Adrenal gland (tissue), 12 donors: ENCODE results near the gene GHRH. TPM values are rescaled to one million over a fixed set of nuclear protein-coding genes. Genes with fewer than 3 reads are reported as not detected.

Experiments
- DNase-seq, 7 donors: peaks; one replicate each; pipeline ENCODE4 v3.0.0-alpha.2; 2019 to 2020
- H3K27ac ChIP-seq, 5 donors: fragments of 200-600 bp; sonication (generic) in 4 of 5; 1 replicate in 3 of 5; 2 replicates in 2 of 5; pipeline versions ENCODE4 v1.5.1 to v1.8.0; 2016 to 2020; ENCODE audit warnings: mild to moderate bottlenecking in 1 of 5
- H3K27me3 ChIP-seq: fragments of 200-600 bp; 2 replicates; pipeline ENCODE4 v1.8.0; 2021
- H3K36me3 ChIP-seq, 2 donors: fragments of 200-600 bp; replicated peaks in 1 of 2; 1 replicate in 1 of 2; 2 replicates in 1 of 2; pipeline versions ENCODE4 v1.5.1 to v1.8.0; 2018 to 2022
- H3K4me1 ChIP-seq, 2 donors: fragments of 200-600 bp; replicated peaks in 1 of 2; 1 replicate in 1 of 2; 2 replicates in 1 of 2; pipeline versions ENCODE4 v1.5.1 to v1.8.0; 2018 to 2021
- H3K4me3 ChIP-seq, 4 donors: fragments of 200-600 bp; sonication (generic) in 3 of 4; one replicate each; pipeline ENCODE4 v1.5.1; 2016 to 2018
- H3K9me3 ChIP-seq, 3 donors: fragments of 200-600 bp; sonication (generic) in 1 of 3; replicated peaks in 1 of 3; 1 replicate in 2 of 3; 2 replicates in 1 of 3; pipeline versions ENCODE4 v1.5.1 to v1.8.0; 2016 to 2021
- POLR2A ChIP-seq, 2 donors: fragments of 450-650 bp; IDR thresholded peaks; one replicate each; pipeline ENCODE4 v1.6.1; 2017; ENCODE audit warnings: antibody characterized with exemption in 2 of 2, mild to moderate bottlenecking in 2 of 2, moderate library complexity in 1 of 2
- WGBS, 4 donors: extraction: QIAGEN DNeasy Blood & Tissue Kit in 2 of 4; methylation state at CpG; one replicate each; pipeline versions ENCODE4 v1.1.5 to v1.1.7; 2013 to 2017; 5-methylcytosine and 5-hydroxymethylcytosine counted together
- intact Hi-C, 2 donors: fragments of 100-400 bp; cut with DNase I; formaldehyde crosslinking; loops; one replicate each; pipeline versions ENCODE4 v1.14.1 to v1.15.0; 2022 to 2023
- polyA plus RNA-seq, 3 donors: library from polyadenylated mRNA; stranded (reverse); fragments of 200-250 nt in 2 of 3; fragments of 350-450 nt in 1 of 3; fragmentation: Illumina TruSeq in 1 of 3; extraction: RNeasy Lipid Tissue Mini Kit (QIAGEN cat#74804) in 1 of 3; gene quantifications; one replicate each; pipeline ENCODE4 v1.2.3, GENCODE V29; 2013 to 2014
- total RNA-seq, 9 donors: library from RNA; depleted of rRNA in 4 of 9; stranded (reverse); fragments of >200 nt in 4 of 9; fragments of 120-200 nt in 1 of 9; fragmentation: NEBNext Ultra II Directional in 1 of 9; extraction: Animal tissue kit (Norgen Biotek cat#: 25700) in 1 of 9; gene quantifications; one replicate each; pipeline versions ENCODE4 v1.1.0 to v1.2.4, GENCODE V29; 2013 to 2023
- TF ChIP-seq, protein P1 (sequence below), 6 experiments: fragments of 450-650 bp in 4 of 6; fragments of 200-600 bp in 2 of 6; sonication (generic) in 1 of 6; IDR thresholded peaks; 1 replicate in 5 of 6; 2 replicates in 1 of 6; pipeline versions ENCODE4 v1.5.1 to v1.8.0; 2016 to 2021; ENCODE audit warnings: antibody characterized with exemption in 6 of 6, mild to moderate bottlenecking in 2 of 6, moderate library complexity in 1 of 6
- donor health status: healthy with polysubstance abuse.
- donor health status: Bipolar disorder and iron deficiency.
- donor health status: DM: yes; HTN: yes; CAD: no.
- donor health status: DM: no; HTN: no; CAD: no.
- donor health status: DM: no; HTN: no; CAD: no.
- donor health status: DM: yes; HTN: yes; CAD: no.

Gene GHRH
- total and polyA plus RNA-seq, 12 donors, result 0.91 to 26.1 TPM; not detected in 10

DNA sequence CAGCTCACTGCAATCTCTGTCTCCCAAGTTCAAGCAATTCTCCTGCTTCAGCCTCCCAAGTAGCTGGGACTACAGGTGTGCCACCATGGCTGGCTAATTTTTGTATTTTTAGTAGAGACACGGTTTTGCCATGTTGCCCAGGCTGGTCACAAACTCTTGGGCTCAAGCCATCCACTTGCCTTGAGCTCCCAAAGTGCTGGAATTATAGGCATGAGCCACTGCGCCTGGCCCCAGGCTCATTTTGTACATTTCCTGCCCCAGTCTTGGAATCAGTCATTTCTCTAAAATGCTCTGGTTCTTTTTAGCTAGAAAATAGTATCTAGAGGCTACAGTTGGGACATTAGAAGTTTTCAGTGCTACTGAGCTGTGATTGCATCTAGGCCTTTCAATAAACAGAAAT is 41.4 kb upstream of the GHRH start:
- TF ChIP-seq POLR2A (IDR thresholded peaks at IDR 0.05), result no peak
- TF ChIP-seq, protein P1, sequence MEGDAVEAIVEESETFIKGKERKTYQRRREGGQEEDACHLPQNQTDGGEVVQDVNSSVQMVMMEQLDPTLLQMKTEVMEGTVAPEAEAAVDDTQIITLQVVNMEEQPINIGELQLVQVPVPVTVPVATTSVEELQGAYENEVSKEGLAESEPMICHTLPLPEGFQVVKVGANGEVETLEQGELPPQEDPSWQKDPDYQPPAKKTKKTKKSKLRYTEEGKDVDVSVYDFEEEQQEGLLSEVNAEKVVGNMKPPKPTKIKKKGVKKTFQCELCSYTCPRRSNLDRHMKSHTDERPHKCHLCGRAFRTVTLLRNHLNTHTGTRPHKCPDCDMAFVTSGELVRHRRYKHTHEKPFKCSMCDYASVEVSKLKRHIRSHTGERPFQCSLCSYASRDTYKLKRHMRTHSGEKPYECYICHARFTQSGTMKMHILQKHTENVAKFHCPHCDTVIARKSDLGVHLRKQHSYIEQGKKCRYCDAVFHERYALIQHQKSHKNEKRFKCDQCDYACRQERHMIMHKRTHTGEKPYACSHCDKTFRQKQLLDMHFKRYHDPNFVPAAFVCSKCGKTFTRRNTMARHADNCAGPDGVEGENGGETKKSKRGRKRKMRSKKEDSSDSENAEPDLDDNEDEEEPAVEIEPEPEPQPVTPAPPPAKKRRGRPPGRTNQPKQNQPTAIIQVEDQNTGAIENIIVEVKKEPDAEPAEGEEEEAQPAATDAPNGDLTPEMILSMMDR (IDR thresholded peaks at IDR 0.05), result no peak
- WGBS, 4 donors, result 79 to 92% (median 88%) methylated on average over 2 of the region's 2 CpGs
- H3K27ac ChIP-seq, result no peak overlapping the region
- no peaks in the 10 kb centered on the region for H3K27me3 ChIP-seq
- H3K9me3 ChIP-seq, result no peaks in the 10 kb centered on the region
- H3K4me3 ChIP-seq, result no peak overlapping the region
- peak in 1 of 7 donors; percentile 9 for DNase-seq
- no peaks in the 10 kb centered on the region for H3K4me1 ChIP-seq
- intact Hi-C loops, result no loop called here
- peaks cover 0 to 23% of the 10 kb centered on the region in 2 donors for H3K36me3 ChIP-seq

- Histone ChIP-seq H3K27ac (no peak overlapping the region), H3K4me3 (no peak overlapping the region), H3K27me3 (no peaks in the 10 kb centered on the region), H3K9me3 (no peaks in the 10 kb centered on the region), H3K4me1 (peaks cover 11 to 12% of the 10 kb centered on the region in 2 donors), H3K36me3 (peaks cover 0 to 23% of the 10 kb centered on the region in 2 donors)
- 95 to 98% (median 96%) methylated on average over 3 of the region's 3 CpGs for WGBS, 4 donors
- TF ChIP-seq POLR2A (IDR thresholded peaks at IDR 0.05), result no peak
- TF ChIP-seq, protein P1 (IDR thresholded peaks at IDR 0.05), result no peak
- DNase-seq, result peak in 1 of 7 donors; percentile 5
- intact Hi-C loops, result no loop called here
These were observed 39.9 kb upstream of the GHRH start for GRCh38 chr20:37301558-37301957.

DNA sequence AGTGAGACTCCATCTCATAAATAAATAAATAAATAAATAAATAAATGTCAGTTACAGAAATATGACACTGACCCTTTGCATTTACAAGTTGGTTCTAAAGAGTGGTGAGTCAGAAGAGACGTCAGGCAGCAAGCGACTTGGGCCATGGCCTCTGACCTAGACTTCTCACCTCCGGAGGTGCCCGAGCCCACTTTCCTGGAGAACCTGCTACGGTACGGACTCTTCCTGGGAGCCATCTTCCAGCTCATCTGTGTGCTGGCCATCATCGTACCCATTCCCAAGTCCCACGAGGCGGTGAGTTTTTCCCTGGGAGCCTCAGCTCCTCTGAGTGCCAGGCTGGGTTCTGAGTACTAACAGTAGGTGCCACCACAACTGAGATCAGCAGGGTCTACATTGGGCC is 39.5 kb upstream of the GHRH start:
- Histone ChIP-seq H3K4me3 (no peak overlapping the region), H3K27me3 (no peaks in the 10 kb centered on the region), H3K9me3 (no peaks in the 10 kb centered on the region), H3K4me1 (peaks cover 12 to 16% of the 10 kb centered on the region in 2 donors), H3K36me3 (peaks cover 0 to 23% of the 10 kb centered on the region in 2 donors), H3K27ac (no peak overlapping the region)
- WGBS, 4 donors, result 82 to 92% (median 88%) methylated on average over 9 of the region's 9 CpGs
- peak in 1 of 7 donors; percentile 35 for DNase-seq
- intact Hi-C loops, result no loop called here
- TF ChIP-seq, protein P1 (IDR thresholded peaks at IDR 0.05), result no peak
- TF ChIP-seq POLR2A (IDR thresholded peaks at IDR 0.05), result no peak

DNA sequence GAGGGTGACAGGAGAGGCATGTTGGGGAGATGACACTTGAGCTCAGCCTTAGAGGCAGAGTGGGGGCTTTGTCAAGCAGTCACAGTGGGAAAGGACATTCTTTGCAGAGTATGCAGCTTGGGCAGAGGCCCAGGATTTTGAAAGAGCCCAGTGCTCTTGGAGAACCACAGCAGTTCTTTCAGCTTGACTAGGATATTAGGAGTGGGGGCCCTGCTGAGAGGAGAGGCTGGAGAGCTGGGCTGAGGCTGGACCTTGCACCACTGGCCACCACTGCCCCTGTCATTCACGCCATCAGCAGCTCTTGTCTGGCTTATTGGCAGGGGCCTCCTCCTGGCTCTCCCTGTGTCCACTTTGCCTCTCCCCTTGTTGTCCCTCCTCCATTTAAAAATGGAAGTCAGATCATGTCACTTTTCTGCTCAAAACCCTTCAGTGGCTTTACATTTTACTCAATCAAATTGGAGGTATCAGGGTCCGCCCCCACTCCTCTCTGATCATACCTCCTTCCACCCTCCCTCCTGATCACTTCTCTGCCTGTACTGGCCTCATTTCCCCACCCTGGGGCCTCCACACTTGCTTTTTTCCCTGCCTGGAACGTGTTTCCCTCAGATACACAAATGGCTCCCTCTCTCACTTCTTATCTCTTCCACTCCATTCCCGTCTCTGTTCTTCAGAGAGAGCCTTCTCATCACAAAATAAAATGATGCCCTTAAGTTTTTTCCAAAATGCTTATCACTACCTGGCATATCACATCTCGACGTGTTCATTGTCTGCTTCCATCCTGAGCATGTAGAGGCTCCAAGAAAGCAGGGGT is 38.3 kb upstream of the GHRH start:
- Histone ChIP-seq H3K27ac (peak overlapping the region in 2 of 5 donors; percentile 6 to 15), H3K36me3 (peaks cover 0 to 23% of the 10 kb centered on the region in 2 donors), H3K9me3 (no peaks in the 10 kb centered on the region), H3K4me1 (peaks cover 21 to 24% of the 10 kb centered on the region in 2 donors), H3K4me3 (no peak overlapping the region), H3K27me3 (no peaks in the 10 kb centered on the region)
- no peak for TF ChIP-seq POLR2A (IDR thresholded peaks at IDR 0.05)
- TF ChIP-seq, protein P1 (IDR thresholded peaks at IDR 0.05), result no peak
- 88 to 92% (median 92%) methylated on average over 6 of the region's 6 CpGs for WGBS, 4 donors
- intact Hi-C loops, result no loop called here
- DNase-seq, result peak in 2 of 7 donors; percentile 12 to 51
